ENCODE measurements around the gene GABRG2. TPM values are rescaled to one million over a fixed set of nuclear protein-coding genes. Genes with fewer than 3 reads are reported as not detected.

The GABRG2 gene
- total RNA-seq (2022) (1.4 TPM in 1 of 2 replicates, not detected in the other), Bru-seq, nascent RNA (percentile 2 among the genes with signal in this experiment), BruChase-seq, experiment 1, labeled RNA remaining after a 6-hour chase (not detected), BruChase-seq, experiment 2, labeled RNA remaining after a 2-hour chase (not detected)
- long read RNA-seq, result 0 reads

- DNase-seq, result no peak
- H3K4me3 Mint-ChIP-seq (ENCODE audit: low read depth, unreplicated experiment), result no peak within 1 kb of the TSS
- BruUV-seq (replicated peaks), result no TSS peak
These were observed at the start of gene GABRG2 for GRCh38 chr5:162067655-162068411. GABRG2 (plus strand) TSS chr5:162067773; CDS start chr5:162068000, 227 bp downstream.

DNA sequence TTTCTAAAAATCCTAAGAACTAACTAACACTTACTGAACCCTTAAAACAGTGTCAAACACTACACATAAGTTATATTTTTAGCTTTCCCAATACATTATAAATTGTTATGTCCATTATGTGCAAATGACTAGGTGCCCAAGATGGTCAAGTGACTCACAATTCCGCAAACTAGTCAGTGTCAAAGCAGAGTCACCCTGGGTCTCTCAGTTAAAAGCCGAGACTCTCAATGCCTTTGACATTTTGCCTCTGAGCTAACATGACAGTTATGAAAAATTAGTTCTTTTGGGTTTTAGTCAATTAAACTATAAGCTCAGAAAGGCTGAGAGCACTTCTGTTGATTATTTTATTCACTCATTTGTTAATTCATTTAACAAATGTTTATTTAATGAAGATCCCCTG, 42.3 kb upstream of the GABRG2 start:
- no peaks in the 10 kb centered on the region for H3K36me3 Mint-ChIP-seq (ENCODE audit: insufficient read depth, unreplicated experiment)
- DNase-seq, result no peak
- CTCF ChIA-PET, result interaction anchor here (0.7 kb wide), 1 partner anchor 1557 kb away, joined by 4 read pairs; no protein-coding TSS in a partner anchor
- no TSS peak for BruUV-seq (replicated peaks)
- intact Hi-C loops (cut with micrococcal nuclease; ENCODE audit: unreplicated experiment), result no loop called here
- H3K4me1 Mint-ChIP-seq (ENCODE audit: low read depth, unreplicated experiment), result no peaks in the 10 kb centered on the region
- H3K27ac Mint-ChIP-seq (ENCODE audit: unreplicated experiment), result no peak overlapping the region
- H3K9me3 Mint-ChIP-seq (ENCODE audit: low read depth, unreplicated experiment), result peaks cover 24% of the 10 kb centered on the region
- H3K27me3 Mint-ChIP-seq (ENCODE audit: unreplicated experiment), result no peaks in the 10 kb centered on the region
- TF ChIP-seq CTCF (IDR thresholded peaks at IDR 0.05; ENCODE audit: unreplicated experiment), result no peak
- no peak overlapping the region for H3K4me3 Mint-ChIP-seq (ENCODE audit: low read depth, unreplicated experiment)

More at GRCh38 chr5:162067655-162068411, at the start of gene GABRG2:
- CTCF ChIA-PET, result no interaction called here
- Mint-ChIP-seq H3K9me3 (ENCODE audit: low read depth, unreplicated experiment) (peaks cover 22% of the 10 kb centered on the region), H3K27me3 (ENCODE audit: unreplicated experiment) (no peaks in the 10 kb centered on the region), H3K36me3 (ENCODE audit: insufficient read depth, unreplicated experiment) (no peaks in the 10 kb centered on the region), H3K27ac (ENCODE audit: unreplicated experiment) (no peak within 1 kb of the TSS), H3K4me1 (ENCODE audit: low read depth, unreplicated experiment) (no peaks in the 10 kb centered on the region)
- no peak for TF ChIP-seq CTCF (IDR thresholded peaks at IDR 0.05; ENCODE audit: unreplicated experiment)
- intact Hi-C loops (cut with micrococcal nuclease; ENCODE audit: unreplicated experiment), result no loop called here

DNA sequence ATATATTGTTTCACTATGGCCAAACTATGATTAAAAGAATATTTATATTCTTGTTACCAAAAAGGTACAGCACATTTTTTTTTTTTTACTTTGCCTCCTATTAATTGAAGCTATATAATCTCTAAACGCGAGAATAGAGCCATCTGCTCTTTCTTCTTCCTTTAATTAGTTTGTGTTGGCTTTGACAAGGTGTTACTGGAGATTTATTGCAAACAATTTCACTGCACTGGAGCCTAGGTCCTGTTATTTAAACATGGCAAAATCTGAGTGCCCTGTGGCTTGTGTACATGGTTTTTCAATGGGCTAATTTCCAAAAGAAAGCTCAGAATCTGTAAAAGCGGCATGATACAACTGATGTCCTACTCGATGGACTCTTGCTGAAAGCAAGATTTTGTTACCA, 40.8 kb upstream of the GABRG2 start:
- no peak for TF ChIP-seq CTCF (IDR thresholded peaks at IDR 0.05; ENCODE audit: unreplicated experiment)
- no peak for DNase-seq
- Mint-ChIP-seq H3K4me1 (ENCODE audit: low read depth, unreplicated experiment) (no peaks in the 10 kb centered on the region), H3K4me3 (ENCODE audit: low read depth, unreplicated experiment) (no peak overlapping the region), H3K27me3 (ENCODE audit: unreplicated experiment) (no peaks in the 10 kb centered on the region), H3K9me3 (ENCODE audit: low read depth, unreplicated experiment) (peaks cover 19% of the 10 kb centered on the region), H3K36me3 (ENCODE audit: insufficient read depth, unreplicated experiment) (no peaks in the 10 kb centered on the region), H3K27ac (ENCODE audit: unreplicated experiment) (no peak overlapping the region)
- no TSS peak for BruUV-seq (replicated peaks)
- CTCF ChIA-PET, result no interaction called here
- intact Hi-C loops (cut with micrococcal nuclease; ENCODE audit: unreplicated experiment), result no loop called here

DNA sequence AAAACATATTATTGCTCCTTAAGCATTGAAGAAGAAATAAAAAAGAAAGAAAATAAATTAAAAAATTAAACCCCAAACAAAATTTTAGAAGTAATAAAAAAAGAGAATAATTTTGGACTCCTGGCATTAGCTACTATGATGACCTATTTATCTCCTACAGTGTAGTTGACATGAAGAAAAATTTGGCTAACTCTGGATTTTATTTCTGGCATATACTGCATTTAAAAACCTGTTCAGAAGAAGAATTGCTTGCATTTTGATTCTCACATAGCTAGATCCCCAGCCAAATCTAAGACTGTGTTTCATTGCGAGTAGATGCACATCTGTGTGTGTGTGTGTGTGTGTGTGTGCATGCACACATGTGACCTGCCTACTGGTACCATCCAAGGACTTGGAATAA, 30.1 kb upstream of the GABRG2 start:
- BruUV-seq (replicated peaks), result no TSS peak
- TF ChIP-seq CTCF (IDR thresholded peaks at IDR 0.05; ENCODE audit: unreplicated experiment), result no peak
- peaks cover 12% of the 10 kb centered on the region for H3K9me3 Mint-ChIP-seq (ENCODE audit: low read depth, unreplicated experiment)
- H3K4me1 Mint-ChIP-seq (ENCODE audit: low read depth, unreplicated experiment), result no peaks in the 10 kb centered on the region
- intact Hi-C loops (cut with micrococcal nuclease; ENCODE audit: unreplicated experiment), result no loop called here
- H3K36me3 Mint-ChIP-seq (ENCODE audit: insufficient read depth, unreplicated experiment), result no peaks in the 10 kb centered on the region
- no peak for DNase-seq
- CTCF ChIA-PET, result no interaction called here
- H3K27ac Mint-ChIP-seq (ENCODE audit: unreplicated experiment), result no peak overlapping the region
- no peak overlapping the region for H3K4me3 Mint-ChIP-seq (ENCODE audit: low read depth, unreplicated experiment)
- no peaks in the 10 kb centered on the region for H3K27me3 Mint-ChIP-seq (ENCODE audit: unreplicated experiment)

Data from Calu3 (cell line).